Measurements from ENCODE around the gene RNF4.

- TF ChIP-seq NFRKB (IDR thresholded peaks at IDR 0.05) (no peak), TARDBP (IDR thresholded peaks at IDR 0.05) (no peak), SP1 (IDR thresholded peaks at IDR 0.05) (no peak)
These were observed 19.9 kb upstream of the RNF4 start for GRCh38 chr4:2449051-2449450.
